ENCODE data around the gene SERPINE1. TPM values are rescaled to one million over a fixed set of nuclear protein-coding genes. Genes with fewer than 3 reads are reported as not detected.

Gene SERPINE1
- total and polyA plus RNA-seq, 2 of the 13 experiments (the other 11 are each of a cell fraction or from before 2014, with no cell fraction given), result 21.2 to 1,576 TPM

GRCh38 chr7:101108330-101108857 lies 18.5 kb upstream of the SERPINE1 start (continued):
- TF ChIP-seq, protein P1, sequence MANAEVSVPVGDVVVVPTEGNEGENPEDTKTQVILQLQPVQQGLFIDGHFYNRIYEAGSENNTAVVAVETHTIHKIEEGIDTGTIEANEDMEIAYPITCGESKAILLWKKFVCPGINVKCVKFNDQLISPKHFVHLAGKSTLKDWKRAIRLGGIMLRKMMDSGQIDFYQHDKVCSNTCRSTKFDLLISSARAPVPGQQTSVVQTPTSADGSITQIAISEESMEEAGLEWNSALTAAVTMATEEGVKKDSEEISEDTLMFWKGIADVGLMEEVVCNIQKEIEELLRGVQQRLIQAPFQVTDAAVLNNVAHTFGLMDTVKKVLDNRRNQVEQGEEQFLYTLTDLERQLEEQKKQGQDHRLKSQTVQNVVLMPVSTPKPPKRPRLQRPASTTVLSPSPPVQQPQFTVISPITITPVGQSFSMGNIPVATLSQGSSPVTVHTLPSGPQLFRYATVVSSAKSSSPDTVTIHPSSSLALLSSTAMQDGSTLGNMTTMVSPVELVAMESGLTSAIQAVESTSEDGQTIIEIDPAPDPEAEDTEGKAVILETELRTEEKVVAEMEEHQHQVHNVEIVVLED (CRISPR knock-in tag; IDR thresholded peaks at IDR 0.05; ENCODE audit: borderline replicate concordance), result no peak; the same call in 1 of the 2 replicates
- TF ChIP-seq HINFP (CRISPR knock-in tag; IDR thresholded peaks at IDR 0.05; ENCODE audit: low read depth) (no peak; the same call in 1 of the 2 replicates), CBX1 (IDR thresholded peaks at IDR 0.05; ENCODE audit: low read depth) (no peak), RBM39 (IDR thresholded peaks at IDR 0.05; ENCODE audit: low read depth, low read length, poor library complexity, severe bottlenecking) (no peak), ZNF484 (CRISPR knock-in tag; IDR thresholded peaks at IDR 0.05; ENCODE audit: borderline replicate concordance, low read depth) (no peak), ISL2 (CRISPR knock-in tag; IDR thresholded peaks at IDR 0.05) (no peak), FOXC1 (CRISPR knock-in tag; IDR thresholded peaks at IDR 0.05; ENCODE audit: borderline replicate concordance) (no peak; the same call in 1 of the 2 replicates), ZNF564 (CRISPR knock-in tag; IDR thresholded peaks at IDR 0.05) (peak; percentile 55; the same call in 1 of the 2 replicates), SIX4 (CRISPR knock-in tag; IDR thresholded peaks at IDR 0.05) (no peak), GLI4 (CRISPR knock-in tag; IDR thresholded peaks at IDR 0.05; ENCODE audit: borderline replicate concordance) (no peak), HOXA3 (CRISPR knock-in tag; IDR thresholded peaks at IDR 0.05) (peak; percentile 61; the same call in 1 of the 2 replicates), ZNF30 (CRISPR knock-in tag; IDR thresholded peaks at IDR 0.05) (no peak), ZNF34 (CRISPR knock-in tag; IDR thresholded peaks at IDR 0.05; ENCODE audit: borderline replicate concordance) (no peak), ZNF572 (CRISPR knock-in tag; IDR thresholded peaks at IDR 0.05) (no peak), BHLHE40 (IDR thresholded peaks at IDR 0.05; ENCODE audit: low read length) (no peak)
- TF ChIP-seq, protein P2, sequence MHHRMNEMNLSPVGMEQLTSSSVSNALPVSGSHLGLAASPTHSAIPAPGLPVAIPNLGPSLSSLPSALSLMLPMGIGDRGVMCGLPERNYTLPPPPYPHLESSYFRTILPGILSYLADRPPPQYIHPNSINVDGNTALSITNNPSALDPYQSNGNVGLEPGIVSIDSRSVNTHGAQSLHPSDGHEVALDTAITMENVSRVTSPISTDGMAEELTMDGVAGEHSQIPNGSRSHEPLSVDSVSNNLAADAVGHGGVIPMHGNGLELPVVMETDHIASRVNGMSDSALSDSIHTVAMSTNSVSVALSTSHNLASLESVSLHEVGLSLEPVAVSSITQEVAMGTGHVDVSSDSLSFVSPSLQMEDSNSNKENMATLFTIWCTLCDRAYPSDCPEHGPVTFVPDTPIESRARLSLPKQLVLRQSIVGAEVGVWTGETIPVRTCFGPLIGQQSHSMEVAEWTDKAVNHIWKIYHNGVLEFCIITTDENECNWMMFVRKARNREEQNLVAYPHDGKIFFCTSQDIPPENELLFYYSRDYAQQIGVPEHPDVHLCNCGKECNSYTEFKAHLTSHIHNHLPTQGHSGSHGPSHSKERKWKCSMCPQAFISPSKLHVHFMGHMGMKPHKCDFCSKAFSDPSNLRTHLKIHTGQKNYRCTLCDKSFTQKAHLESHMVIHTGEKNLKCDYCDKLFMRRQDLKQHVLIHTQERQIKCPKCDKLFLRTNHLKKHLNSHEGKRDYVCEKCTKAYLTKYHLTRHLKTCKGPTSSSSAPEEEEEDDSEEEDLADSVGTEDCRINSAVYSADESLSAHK (CRISPR knock-in tag; IDR thresholded peaks at IDR 0.05; ENCODE audit: borderline replicate concordance), result no peak
- TF ChIP-seq, protein P3, sequence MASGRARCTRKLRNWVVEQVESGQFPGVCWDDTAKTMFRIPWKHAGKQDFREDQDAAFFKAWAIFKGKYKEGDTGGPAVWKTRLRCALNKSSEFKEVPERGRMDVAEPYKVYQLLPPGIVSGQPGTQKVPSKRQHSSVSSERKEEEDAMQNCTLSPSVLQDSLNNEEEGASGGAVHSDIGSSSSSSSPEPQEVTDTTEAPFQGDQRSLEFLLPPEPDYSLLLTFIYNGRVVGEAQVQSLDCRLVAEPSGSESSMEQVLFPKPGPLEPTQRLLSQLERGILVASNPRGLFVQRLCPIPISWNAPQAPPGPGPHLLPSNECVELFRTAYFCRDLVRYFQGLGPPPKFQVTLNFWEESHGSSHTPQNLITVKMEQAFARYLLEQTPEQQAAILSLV (CRISPR knock-in tag; IDR thresholded peaks at IDR 0.05; ENCODE audit: borderline replicate concordance), result peak; percentile 68
- TF ChIP-seq, protein P4, sequence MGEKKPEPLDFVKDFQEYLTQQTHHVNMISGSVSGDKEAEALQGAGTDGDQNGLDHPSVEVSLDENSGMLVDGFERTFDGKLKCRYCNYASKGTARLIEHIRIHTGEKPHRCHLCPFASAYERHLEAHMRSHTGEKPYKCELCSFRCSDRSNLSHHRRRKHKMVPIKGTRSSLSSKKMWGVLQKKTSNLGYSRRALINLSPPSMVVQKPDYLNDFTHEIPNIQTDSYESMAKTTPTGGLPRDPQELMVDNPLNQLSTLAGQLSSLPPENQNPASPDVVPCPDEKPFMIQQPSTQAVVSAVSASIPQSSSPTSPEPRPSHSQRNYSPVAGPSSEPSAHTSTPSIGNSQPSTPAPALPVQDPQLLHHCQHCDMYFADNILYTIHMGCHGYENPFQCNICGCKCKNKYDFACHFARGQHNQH (CRISPR knock-in tag; IDR thresholded peaks at IDR 0.05), result no peak
- TF ChIP-seq, protein P5, sequence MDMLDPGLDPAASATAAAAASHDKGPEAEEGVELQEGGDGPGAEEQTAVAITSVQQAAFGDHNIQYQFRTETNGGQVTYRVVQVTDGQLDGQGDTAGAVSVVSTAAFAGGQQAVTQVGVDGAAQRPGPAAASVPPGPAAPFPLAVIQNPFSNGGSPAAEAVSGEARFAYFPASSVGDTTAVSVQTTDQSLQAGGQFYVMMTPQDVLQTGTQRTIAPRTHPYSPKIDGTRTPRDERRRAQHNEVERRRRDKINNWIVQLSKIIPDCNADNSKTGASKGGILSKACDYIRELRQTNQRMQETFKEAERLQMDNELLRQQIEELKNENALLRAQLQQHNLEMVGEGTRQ (IDR thresholded peaks at IDR 0.05; ENCODE audit: low read depth, low read length), result no peak
- TF ChIP-seq, protein P5 (CRISPR knock-in tag; IDR thresholded peaks at IDR 0.05; ENCODE audit: borderline replicate concordance), result no peak

Measured in HepG2 (cell line).